Colonic mucosa (tissue), 4 donors: ENCODE results near the gene C3orf52. TPM values are rescaled to one million over a fixed set of nuclear protein-coding genes. Genes with fewer than 3 reads are reported as not detected.

Experiments
- DNase-seq: peaks from one replicate; pipeline ENCODE4 v3.0.0-alpha.2; 2020
- H3K27ac ChIP-seq: fragments of 200-600 bp; one replicate; pipeline ENCODE4 v1.8.0; 2021
- H3K27me3 ChIP-seq: fragments of 200-600 bp; one replicate; pipeline ENCODE4 v1.8.0; 2021
- H3K36me3 ChIP-seq: fragments of 200-600 bp; one replicate; pipeline ENCODE4 v1.8.0; 2021
- H3K4me1 ChIP-seq: fragments of 200-600 bp; one replicate; pipeline ENCODE4 v1.8.0; 2021; ENCODE audit warnings: mild to moderate bottlenecking
- H3K4me3 ChIP-seq: fragments of 200-600 bp; one replicate; pipeline ENCODE4 v1.8.0; 2021
- H3K9ac ChIP-seq, 2 donors: one replicate each; pipeline ENCODE4 v1.7.0; 2013; ENCODE audit warnings: control low read depth in 2 of 2, low read depth in 2 of 2, low read length in 2 of 2
- H3K9me3 ChIP-seq: fragments of 200-600 bp; one replicate; pipeline ENCODE4 v1.8.0; 2021
- CTCF ChIP-seq: fragments of 200-600 bp; IDR thresholded peaks from one replicate; pipeline ENCODE4 v1.8.0; 2022; ENCODE audit warnings: antibody characterized with exemption, mild to moderate bottlenecking
- intact Hi-C: fragments of 100-400 bp; cut with DNase I; formaldehyde crosslinking; loops from one replicate; pipeline ENCODE4 v1.14.1; 2022
- total RNA-seq, 2 donors: library from RNA; stranded (reverse); fragmentation: NEBNext Ultra II Directional in 1 of 2; extraction: Animal tissue kit (Norgen Biotek cat#: 25700) in 1 of 2; gene quantifications; one replicate each; pipeline ENCODE4 v1.2.1, GENCODE V29; 2021
- donor health status: healthy.
- donor health status: DM: no; HTN: no; CAD: no.
- donor health status: DM: no; HTN: no; CAD: no.

The C3orf52 gene
- total RNA-seq, 2 donors from 2014 or later = 25.1 to 39.3 TPM

- Histone ChIP-seq H3K9ac (no peak overlapping the region), H3K27ac (no peak overlapping the region), H3K4me3 (no peak overlapping the region), H3K9me3 (no peaks in the 10 kb centered on the region), H3K27me3 (no peaks in the 10 kb centered on the region), H3K36me3 (no peaks in the 10 kb centered on the region), H3K4me1 (no peaks in the 10 kb centered on the region)
- TF ChIP-seq CTCF = no peak
- DNase-seq = no peak
- intact Hi-C loops = loop anchor here (5.0 kb wide), 1 partner anchor 398 kb away; no protein-coding TSS in a partner anchor
Observed at GRCh38 chr3:112128843-112129727, 42.9 kb downstream of the C3orf52 start.

GRCh38 chr3:112129925-112130637, 43.9 kb downstream of the C3orf52 start:
- H3K9me3 ChIP-seq = no peaks in the 10 kb centered on the region
- H3K27me3 ChIP-seq = no peaks in the 10 kb centered on the region
- no peak overlapping the region for H3K9ac ChIP-seq
- no peaks in the 10 kb centered on the region for H3K4me1 ChIP-seq
- DNase-seq = no peak
- TF ChIP-seq CTCF = no peak
- H3K36me3 ChIP-seq = no peaks in the 10 kb centered on the region
- no peak overlapping the region for H3K4me3 ChIP-seq
- H3K27ac ChIP-seq = no peak overlapping the region
- intact Hi-C loops = loop anchor here (5.0 to 10.0 kb wide), 2 partner anchors 165 to 397 kb away; partner anchors contain the start of gene SLC9C1

GRCh38 chr3:112130638-112130993, 44.4 kb downstream of the C3orf52 start:
- Histone ChIP-seq H3K4me1 (no peaks in the 10 kb centered on the region), H3K27ac (no peak overlapping the region), H3K4me3 (no peak overlapping the region), H3K9ac (no peak overlapping the region), H3K27me3 (no peaks in the 10 kb centered on the region), H3K9me3 (no peaks in the 10 kb centered on the region), H3K36me3 (no peaks in the 10 kb centered on the region)
- no peak for DNase-seq
- intact Hi-C loops = loop anchor here (10.0 kb wide), 1 partner anchor 164 kb away; the partner anchor contains the start of gene SLC9C1
- no peak for TF ChIP-seq CTCF

GRCh38 chr3:112131111-112131510, 44.9 kb downstream of the C3orf52 start:
- H3K4me1 ChIP-seq = no peaks in the 10 kb centered on the region
- intact Hi-C loops = loop anchor here (10.0 kb wide), 1 partner anchor 164 kb away; the partner anchor contains the start of gene SLC9C1
- no peaks in the 10 kb centered on the region for H3K27me3 ChIP-seq
- H3K27ac ChIP-seq = no peak overlapping the region
- no peak for DNase-seq
- no peaks in the 10 kb centered on the region for H3K9me3 ChIP-seq
- H3K9ac ChIP-seq = no peak overlapping the region
- H3K4me3 ChIP-seq = no peak overlapping the region
- no peaks in the 10 kb centered on the region for H3K36me3 ChIP-seq
- no peak for TF ChIP-seq CTCF

- H3K4me3 ChIP-seq = no peak overlapping the region
- no peak for TF ChIP-seq CTCF
- no peak for DNase-seq
- no peaks in the 10 kb centered on the region for H3K27me3 ChIP-seq
- no peaks in the 10 kb centered on the region for H3K9me3 ChIP-seq
- H3K36me3 ChIP-seq = no peaks in the 10 kb centered on the region
- no peak overlapping the region for H3K27ac ChIP-seq
- H3K9ac ChIP-seq = no peak overlapping the region
- intact Hi-C loops = loop anchor here (10.0 kb wide), 1 partner anchor 163 kb away; the partner anchor contains the start of gene SLC9C1
- no peaks in the 10 kb centered on the region for H3K4me1 ChIP-seq
Observed at GRCh38 chr3:112132088-112132487, 45.9 kb downstream of the C3orf52 start.
